GM21367 (cell line): ENCODE measurements around the gene ZAP70.

Experiments used
- ATAC-seq: cut with Tn5 transposase; IDR thresholded peaks from one replicate; pipeline ENCODE4 v1.9.1; 2021; ENCODE audit not compliant: unreplicated experiment

ZAP70 gene

GRCh38 chr2:97747716-97748115 lies 34.3 kb downstream of the ZAP70 start:
- no peak for ATAC-seq

GRCh38 chr2:97749581-97749980 lies 36.2 kb downstream of the ZAP70 start:
- no peak for ATAC-seq

- no peak for ATAC-seq
Observed at GRCh38 chr2:97750017-97750416, 36.6 kb downstream of the ZAP70 start.

GRCh38 chr2:97751752-97752151 lies 38.4 kb downstream of the ZAP70 start:
- no peak for ATAC-seq

- ATAC-seq, result no peak
Observed at GRCh38 chr2:97752342-97753334, 39.3 kb downstream of the ZAP70 start.

- no peak for ATAC-seq
Observed at GRCh38 chr2:97754690-97755346, 41.4 kb downstream of the ZAP70 start.

GRCh38 chr2:97755491-97755890 lies 42.1 kb downstream of the ZAP70 start:
- ATAC-seq, result no peak

- no peak for ATAC-seq
Observed at GRCh38 chr2:97757062-97757461, 43.7 kb downstream of the ZAP70 start.

GRCh38 chr2:97758131-97758705 lies 44.8 kb downstream of the ZAP70 start:
- ATAC-seq, result no peak

- no peak for ATAC-seq
Observed at GRCh38 chr2:97759727-97760407, 46.5 kb downstream of the ZAP70 start.

GRCh38 chr2:97760480-97761049 lies 47.2 kb downstream of the ZAP70 start:
- ATAC-seq, result no peak

GRCh38 chr2:97761192-97761591 lies 47.8 kb downstream of the ZAP70 start:
- ATAC-seq, result no peak

GRCh38 chr2:97763176-97763845 lies 49.9 kb downstream of the ZAP70 start:
- no peak for ATAC-seq

GRCh38 chr2:97764559-97765263 lies 51.3 kb downstream of the ZAP70 start:
- ATAC-seq, result no peak

- no peak for ATAC-seq
Observed at GRCh38 chr2:97765933-97766332, 52.6 kb downstream of the ZAP70 start.

- ATAC-seq, result no peak
Observed at GRCh38 chr2:97766567-97766966, 53.2 kb downstream of the ZAP70 start.

GRCh38 chr2:97769308-97769707 lies 55.9 kb downstream of the ZAP70 start:
- no peak for ATAC-seq

- no peak for ATAC-seq
Observed at GRCh38 chr2:97769711-97770110, 56.3 kb downstream of the ZAP70 start.

GRCh38 chr2:97770445-97770844 lies 57.1 kb downstream of the ZAP70 start:
- no peak for ATAC-seq

- ATAC-seq, result no peak
Observed at GRCh38 chr2:97774425-97774824, 61.0 kb downstream of the ZAP70 start.
